Endometrial microvascular endothelial cells (primary cell): ENCODE results near the gene BLOC1S4. TPM values are rescaled to one million over a fixed set of nuclear protein-coding genes. Genes with fewer than 3 reads are reported as not detected.

ENCODE experiments used
- in situ Hi-C: cut with HindIII; loops from 2 replicates; pipeline ENCODE4 v1.10.0; 2017; ENCODE audit warnings: low sequenced_read_pairs, low pct_unique_long_range_greater_than_20kb; ENCODE audit errors: inconsistent ontology term
- total RNA-seq: library from RNA; depleted of rRNA; stranded (reverse); fragments of >200 nt; gene quantifications from one replicate; pipeline ENCODE4 v1.2.3, GENCODE V29; 2015; ENCODE audit errors: inconsistent ontology term

BLOC1S4 gene
- total RNA-seq, 1 donor from 2014 or later = 10.1 TPM

DNA sequence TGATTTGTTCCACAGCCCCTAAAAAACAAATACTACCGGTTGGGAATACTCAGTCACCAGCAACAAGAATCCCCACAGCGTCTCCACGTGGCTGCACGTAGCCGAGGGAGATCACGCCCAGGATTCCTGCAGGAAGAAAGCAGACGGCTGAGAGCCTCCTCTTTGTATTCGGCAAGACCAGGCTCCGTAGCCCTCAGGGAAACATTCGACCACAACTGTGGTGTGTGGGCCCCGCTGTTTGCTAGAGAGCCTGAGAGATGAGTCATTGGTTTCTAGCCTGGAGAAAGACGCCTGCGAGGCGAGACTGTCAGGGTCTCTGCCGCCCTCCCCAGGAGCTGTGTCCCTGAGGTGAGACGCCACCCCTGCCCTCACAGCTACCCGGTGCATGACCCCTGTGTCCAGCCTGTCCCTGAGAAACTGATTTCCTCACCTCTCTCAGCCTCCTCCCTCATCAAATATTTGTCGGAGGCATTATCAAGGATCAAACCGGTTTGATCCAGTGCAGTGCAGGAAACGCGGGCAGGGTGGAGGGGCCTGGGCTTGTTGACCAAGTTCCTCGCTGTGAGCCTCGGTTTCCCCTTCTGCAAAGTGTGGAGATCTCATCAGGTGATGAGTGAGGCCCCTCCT lies 27.0 kb upstream of the BLOC1S4 start:
- in situ Hi-C loops = no loop called here

DNA sequence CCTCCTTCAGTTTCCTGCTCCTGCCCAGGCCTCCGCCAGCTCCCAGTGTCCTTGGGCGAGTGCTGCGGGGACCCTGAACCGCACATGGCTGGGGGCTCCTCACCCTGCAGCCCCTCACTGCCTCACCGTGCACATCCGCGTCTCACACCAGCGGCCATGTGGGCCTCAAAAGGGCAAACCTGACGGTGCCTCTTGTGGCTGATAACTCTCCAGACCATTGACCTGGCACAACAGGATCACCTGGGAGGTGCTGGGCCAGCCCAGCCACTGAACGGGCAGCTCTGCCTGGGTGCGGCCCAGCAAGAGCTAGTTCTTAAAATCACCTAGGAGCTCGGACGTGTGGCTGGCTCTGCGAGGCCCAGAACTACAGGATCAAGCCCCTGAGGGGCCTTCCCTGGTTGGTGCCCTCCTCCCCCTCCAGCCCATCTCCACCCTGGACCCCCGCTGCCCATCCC lies 26.4 kb upstream of the BLOC1S4 start:
- in situ Hi-C loops = no loop called here

DNA sequence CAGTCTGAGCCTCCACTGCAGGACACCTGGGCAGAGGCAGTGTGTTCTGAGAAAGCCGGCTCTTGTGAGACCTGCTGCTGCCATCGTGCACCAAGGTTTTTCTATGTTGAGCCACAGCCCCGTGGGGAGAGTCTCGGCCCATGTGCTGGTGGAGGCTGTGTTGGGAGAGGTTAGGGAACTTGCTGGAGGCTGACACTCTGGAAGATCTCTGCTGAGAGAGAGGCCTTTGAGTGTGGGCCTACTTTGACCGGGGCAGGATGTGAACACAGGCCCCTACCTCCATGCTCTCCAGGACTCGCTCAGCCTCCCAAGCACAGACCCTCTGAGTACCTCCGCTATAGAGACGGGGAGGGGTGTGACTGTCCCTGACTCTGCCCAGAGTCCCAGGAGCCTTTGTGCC lies 23.6 kb upstream of the BLOC1S4 start:
- in situ Hi-C loops = no loop called here

DNA sequence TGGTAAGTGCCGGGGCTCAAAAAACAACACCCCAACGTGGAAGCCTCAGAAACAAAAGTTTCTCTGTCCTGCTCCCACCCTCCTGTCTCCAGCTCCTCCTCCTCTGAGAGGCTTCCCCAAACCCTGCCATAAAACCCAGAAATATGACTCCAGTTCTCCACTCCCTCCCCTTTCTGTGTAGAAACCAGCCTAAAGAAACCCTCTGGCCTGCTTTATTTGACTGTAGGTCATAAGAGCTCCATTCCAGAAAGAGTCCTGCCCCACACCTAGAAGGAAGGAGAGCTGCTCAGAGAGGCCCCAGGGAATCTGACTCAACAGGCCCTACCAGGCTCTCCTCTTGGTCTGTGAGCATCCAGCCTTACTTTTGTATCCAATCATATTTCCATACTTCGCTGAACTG lies 23.2 kb upstream of the BLOC1S4 start:
- in situ Hi-C loops = no loop called here

DNA sequence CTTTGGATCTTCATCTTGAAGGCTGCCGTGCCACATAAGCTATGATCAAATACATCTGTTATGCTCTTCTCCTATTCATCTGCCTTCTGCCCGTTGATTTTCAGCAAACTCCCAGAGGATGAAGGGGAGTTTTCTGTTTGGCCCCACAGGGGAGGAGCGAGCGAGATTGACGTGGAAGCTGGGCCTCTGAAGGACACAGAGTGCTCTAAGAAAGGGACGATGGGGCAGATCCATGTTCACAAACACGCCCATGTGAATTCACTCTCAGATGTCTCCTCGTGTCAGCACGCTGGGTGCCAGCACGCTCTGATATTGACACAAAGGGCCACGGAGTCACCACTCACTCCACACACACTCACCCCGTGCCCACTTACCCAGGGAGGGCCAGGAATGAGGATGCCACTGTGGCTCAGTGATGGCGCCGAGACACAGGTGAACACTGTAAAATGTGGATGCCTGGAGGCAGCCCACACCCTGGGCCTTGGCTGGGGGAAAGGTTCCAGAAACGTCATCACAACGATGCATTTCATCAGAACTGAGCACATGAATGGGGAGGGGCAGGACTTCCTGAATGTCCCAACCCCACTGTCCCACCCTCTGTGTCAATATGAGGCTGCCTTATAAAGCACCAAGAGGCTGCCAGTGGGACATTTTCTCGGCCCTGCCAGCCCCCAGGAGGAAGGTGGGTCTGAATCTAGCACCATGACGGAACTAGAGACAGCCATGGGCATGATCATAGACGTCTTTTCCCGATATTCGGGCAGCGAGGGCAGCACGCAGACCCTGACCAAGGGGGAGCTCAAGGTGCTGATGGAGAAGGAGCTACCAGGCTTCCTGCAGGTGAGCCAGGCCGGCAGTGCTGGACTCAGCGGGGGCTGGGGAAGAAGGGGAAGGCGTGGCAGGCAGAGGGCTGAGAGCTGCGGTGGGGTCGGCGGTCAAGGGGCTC lies 22.5 kb upstream of the BLOC1S4 start, which contains the start of gene S100P:
Gene S100P, plus strand, starts transcription at position 648 of the 946 bp plus-strand sequence. Its CDS starts 55 bp downstream, at position 703.
- in situ Hi-C loops = no loop called here

DNA sequence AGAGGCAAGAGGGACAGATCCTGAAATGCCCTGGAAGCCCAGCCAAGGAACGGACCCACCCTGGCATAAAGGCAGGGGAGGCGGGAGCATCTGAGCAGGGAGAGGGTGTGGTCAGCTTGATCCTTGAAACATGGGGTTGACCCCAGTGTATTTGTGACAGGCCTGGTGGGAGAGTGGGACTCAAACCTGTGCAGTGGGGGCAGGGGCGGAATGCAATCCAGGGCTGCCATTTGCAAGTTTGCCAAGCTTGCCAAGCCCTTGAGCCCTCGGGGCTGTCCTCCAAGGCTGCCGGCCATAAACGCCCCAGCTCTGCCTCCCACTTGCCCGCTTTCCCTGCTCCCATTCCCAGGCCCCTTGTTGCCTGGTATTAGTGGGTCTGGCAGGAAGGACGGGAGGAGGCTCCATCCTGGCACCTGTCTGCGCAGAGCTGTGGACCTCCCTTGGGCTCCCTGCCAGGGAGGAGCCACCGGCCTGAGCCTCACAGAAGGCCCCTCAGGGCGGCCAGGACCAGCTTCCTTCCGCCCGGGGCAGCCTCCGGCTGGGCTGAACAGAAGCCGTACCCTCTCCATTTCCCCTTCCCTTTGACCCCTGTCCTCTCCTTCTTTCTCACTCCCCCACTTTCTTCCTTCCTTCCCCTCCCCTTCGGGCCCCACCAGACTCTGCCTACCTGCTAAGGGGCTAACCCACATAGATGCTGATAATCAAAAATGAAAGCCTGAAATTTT lies 21.6 kb upstream of the BLOC1S4 start:
- in situ Hi-C loops = no loop called here

DNA sequence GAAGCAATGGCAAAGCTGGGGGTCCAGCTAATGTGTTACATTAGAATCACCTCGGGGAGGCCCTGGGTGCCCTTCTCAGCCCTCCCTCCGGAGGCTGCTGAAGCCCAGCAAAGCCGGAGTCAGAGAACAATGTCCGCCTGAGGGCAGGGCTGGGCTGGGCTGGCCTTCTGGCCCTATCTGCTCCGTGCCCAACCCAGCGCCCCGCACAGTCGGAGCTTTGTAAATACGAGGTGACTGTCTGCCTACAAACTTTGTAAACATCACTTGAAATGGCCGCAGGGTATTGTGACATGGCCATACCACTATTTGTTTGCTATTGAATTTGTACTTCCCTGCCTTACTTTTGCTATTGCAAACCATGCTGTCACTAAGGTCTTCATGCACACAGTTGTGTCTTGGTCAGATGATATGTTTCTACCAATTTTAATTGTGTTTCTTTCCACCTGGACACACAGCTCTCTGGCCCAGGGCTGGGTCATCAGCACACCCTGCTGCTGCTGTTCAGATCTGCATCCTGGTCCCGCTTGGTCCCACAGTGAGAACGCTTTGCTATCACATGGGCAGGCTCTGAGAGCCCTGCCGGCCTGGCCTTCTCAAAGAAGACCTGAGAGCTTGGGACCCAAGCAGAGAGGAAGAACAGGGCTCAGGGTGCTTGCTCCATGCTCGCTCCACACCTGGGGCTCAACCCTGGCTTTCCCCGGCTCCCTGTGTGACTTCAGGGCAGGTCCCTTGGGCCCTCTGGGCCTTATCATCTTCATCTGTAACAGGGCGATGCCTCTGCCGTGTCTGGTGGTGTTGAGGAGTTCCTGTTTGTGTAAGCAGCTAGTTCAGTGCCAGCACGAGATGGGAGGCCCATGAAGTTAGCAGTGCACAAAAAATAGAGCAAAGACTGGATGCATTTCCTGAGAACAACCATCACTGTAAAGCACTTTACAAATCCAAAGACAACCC lies 20.0 kb upstream of the BLOC1S4 start:
- in situ Hi-C loops = no loop called here

DNA sequence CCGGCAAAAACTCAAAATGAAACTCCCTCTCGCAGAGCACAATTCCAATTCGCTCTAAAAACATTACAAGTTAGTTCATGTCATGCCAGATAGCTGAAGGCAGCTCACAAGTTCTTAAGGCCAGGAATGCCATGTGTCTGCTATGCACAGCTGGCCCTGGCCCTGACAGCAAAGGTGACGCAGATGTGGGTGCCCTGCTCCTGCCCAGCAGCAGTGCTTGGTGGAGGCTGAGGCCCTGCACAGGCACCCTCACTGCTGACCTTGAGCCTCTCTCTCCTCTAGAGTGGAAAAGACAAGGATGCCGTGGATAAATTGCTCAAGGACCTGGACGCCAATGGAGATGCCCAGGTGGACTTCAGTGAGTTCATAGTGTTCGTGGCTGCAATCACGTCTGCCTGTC lies 19.4 kb upstream of the BLOC1S4 start:
- in situ Hi-C loops = no loop called here

DNA sequence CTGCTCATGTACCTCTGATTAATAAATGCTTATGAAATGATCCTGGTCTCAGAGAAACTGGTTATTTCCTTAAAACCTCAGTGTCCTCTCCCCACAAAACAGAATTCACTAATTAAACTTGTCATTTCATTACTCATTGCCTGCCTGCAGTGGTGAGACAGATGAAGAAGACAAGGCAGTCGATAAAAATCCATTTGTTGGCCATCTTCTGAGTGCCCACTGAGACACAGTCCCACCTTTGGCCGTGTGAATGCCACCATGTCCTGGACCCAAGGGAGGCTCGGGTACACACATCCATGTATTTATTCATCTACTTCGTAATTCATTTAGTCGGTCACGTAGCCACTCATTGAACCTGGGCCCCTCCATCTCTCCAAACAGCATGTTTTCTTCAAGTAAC lies 18.8 kb upstream of the BLOC1S4 start:
- in situ Hi-C loops = no loop called here

DNA sequence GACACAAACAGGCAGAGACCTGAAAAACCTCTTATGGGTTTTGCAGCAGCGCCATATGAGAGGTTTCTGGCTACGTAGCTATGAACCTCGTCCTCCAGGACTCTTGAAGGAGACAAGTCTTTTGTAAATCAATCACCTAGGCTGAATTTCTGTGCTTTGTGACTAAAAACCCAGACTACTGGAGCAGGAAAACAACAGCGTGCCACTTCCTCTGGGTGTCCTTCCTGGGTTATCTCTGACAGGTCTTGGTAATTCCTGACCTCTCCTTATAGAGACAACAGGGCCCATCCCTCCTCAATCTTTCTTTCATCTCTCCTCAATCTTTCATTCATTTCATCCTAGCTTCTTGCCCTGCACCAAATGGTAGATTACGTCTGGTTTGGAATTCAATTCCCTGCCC lies 16.6 kb upstream of the BLOC1S4 start:
- in situ Hi-C loops = no loop called here

DNA sequence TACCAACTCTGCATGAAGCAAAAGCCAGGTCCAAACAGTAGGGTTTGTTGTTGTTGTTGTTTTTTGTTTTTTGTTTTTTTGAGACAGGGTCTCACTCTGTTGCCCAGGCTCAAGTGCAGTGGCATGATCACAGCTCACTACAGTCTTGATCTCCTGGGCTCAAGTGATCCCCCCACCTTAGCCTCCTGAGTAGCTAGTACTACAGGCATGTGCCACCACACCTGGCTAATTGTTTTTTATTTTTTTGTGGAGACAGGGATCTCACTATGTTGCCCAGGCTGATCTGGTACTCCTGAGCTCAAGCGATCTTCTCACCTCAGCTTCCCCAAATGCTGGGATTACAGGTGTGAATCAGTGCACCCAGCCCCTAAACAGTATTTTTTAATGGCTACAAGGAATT lies 16.1 kb upstream of the BLOC1S4 start:
- in situ Hi-C loops = no loop called here

DNA sequence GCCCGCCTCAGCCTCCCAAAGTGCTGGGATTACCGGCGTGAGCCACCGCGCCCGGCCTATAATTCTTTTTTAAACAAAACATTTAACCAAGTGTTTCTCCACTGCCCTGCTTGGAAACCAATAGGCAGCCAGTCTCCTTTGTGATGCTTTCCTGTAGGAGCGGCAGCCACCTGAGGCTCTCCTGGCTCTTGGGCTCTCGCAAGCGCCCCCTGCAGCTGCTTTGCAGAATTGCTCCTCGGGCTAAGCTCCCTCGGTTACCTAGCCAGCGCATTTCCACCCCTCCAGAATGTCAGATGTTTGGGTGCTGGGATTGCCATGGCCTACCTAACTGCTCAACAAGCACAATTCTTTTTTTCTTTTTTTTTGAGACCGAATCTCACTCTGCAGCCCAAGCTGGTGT lies 14.6 kb upstream of the BLOC1S4 start:
- in situ Hi-C loops = no loop called here

DNA sequence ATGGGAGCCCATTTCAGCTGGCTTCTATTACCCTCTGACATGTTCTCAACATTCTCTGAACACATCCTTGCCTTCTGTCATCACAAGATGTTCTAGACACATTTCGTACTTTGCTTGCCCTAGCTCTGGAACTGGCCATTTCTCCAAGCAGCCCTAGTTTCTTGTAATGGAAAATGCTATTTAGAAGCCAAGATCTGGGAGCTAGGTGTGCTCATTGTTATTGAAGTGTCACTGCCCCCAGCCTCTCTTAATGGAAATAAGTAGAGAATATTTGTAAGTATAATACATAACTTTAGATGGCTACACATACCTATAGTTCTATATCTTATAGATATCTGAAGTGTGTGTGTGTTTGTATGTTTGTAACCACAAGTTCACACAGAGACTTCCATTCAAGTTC lies 13.2 kb upstream of the BLOC1S4 start:
- in situ Hi-C loops = no loop called here

DNA sequence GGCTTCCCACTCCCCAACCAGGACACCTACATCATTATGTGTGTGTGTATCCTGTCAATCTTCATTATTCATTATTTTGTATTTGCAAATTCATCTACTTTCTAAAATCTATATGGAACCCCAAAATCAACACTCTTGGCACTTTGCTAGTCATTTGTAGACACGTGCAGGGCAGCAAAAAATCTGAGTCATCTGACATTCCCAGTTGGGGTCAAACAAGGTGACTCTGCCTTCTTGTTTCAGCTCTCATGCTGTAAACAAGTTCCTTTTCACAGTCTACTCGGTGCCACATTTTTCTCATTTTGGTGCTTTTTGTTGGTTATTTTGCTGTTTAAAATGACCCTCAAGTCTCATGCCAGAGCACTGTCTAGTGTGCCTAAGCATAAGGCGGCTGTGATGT lies 12.2 kb upstream of the BLOC1S4 start:
- in situ Hi-C loops = no loop called here

DNA sequence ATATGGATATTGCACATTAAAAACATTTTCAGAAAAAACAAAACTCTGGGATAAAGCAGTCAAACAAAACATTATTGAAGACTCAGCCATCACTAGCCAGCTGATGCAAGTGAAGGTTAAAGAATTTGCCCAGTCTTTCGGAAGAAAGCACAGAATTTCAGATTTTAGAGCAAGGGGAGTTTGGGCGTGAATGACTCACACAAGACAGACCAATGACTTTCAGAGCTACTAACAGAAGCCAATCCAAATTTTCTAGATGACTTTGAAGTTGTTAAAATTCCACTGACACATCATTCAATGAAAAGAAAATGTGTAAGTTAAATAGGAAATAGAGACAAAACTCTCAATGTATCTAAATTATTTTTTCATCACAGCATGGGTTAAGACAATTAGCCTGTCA lies 10.3 kb upstream of the BLOC1S4 start:
- in situ Hi-C loops = no loop called here

DNA sequence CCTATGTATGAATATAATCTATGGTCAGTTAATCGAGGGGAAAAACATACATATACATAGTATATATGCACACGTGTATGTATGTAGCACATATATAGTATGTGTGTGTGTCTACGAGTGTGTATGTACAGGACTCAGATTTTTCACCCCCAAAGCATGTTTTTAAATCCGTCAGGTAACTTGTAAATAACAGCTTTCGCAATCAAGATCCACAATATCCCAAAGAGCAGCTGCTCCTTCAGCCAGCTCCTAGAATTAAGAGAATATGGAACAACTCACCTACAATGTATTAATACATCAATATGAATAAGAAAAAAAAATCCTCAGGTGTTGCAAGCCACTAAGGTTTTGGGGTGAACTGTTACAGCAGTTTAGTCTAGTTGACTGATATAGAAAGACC lies 9.8 kb upstream of the BLOC1S4 start:
- in situ Hi-C loops = no loop called here

DNA sequence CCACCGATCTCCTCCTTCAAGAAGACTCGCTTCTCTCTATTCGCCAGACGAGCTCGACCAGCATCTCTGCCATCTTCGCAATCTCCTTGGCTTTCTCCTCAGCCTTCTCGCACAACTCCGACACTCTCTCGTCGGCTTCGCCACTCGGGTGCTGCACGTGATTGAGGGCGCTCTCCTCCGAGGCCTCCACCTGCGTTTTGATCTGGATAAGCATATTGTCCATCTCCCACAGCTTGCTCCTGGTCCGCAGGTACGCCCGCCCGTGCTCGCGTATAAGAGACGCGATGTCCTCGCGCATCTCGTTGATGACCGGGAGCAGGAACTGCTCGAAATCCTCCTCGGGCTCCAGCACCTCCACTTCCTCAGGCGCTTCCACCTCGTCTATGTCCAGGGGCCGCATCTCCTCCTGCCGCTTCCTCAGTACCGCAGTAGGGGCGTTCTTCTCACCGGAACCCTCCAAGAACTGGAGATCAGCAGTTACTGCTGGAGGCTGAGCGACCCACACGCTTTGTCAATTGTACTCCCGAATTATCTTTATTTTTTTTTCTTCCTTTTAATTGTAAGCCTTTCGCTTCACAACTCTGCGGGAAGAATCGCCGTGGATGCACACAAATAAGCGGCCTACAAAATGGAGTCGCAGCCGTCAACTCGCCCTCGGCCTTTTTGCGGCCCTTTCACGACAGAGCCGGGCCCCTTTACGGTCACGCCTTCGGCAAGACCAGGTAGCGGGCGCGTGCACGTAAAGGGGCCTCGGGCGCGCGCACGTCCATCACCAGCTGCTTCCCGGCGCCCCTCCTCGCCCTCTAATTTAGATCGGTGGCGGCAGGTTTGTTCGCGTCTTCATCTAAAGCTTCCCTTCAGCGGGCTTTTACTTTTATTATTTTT lies 6.5 kb upstream of the BLOC1S4 start, which contains the start of gene MRFAP1L1:
Gene MRFAP1L1, minus strand, starts transcription at position 636 of the 885 bp plus-strand sequence. Its CDS starts 236 bp downstream, at position 400.
- in situ Hi-C loops = no loop called here
